ENCODE results near the gene CYP26B1. TPM values are rescaled to one million over a fixed set of nuclear protein-coding genes. Genes with fewer than 3 reads are reported as not detected.

CYP26B1 gene
- total and polyA plus RNA-seq, 2 donors (not counting 3 experiments of a cell fraction or from before 2014, with no cell fraction given): 0.30 to 1.1 TPM

- CTCF ChIA-PET: interaction anchor here (1.1 kb wide), 1 partner anchor 22 kb away, joined by 3 read pairs; no protein-coding TSS in a partner anchor
Measured at GRCh38 chr2:72172478-72172877, 24.8 kb upstream of the CYP26B1 start.

More at GRCh38 chr2:72172478-72172877, 24.8 kb upstream of the CYP26B1 start:
- FAIRE-seq (no peak), DNase-seq (ENCODE audit: low read depth, low spot score) (no peak)
- Histone ChIP-seq H3K4me2 (ENCODE audit: insufficient read depth, low read length) (no peak overlapping the region), H2AFZ (ENCODE audit: low read depth, low read length) (no peak overlapping the region), H3K9me1 (replicated peaks; ENCODE audit: control insufficient read depth, extremely low read depth, insufficient read depth, low read length) (no peaks in the 10 kb centered on the region), H3K36me3 (ENCODE audit: control insufficient read depth in 2 of 2, extremely low read depth in 1 of 2, insufficient read depth in 2 of 2, low read length in 2 of 2) (no peaks in the 10 kb centered on the region), H3K27ac (ENCODE audit: insufficient read depth, low read depth, low read length) (no peak overlapping the region), H3K9ac (replicated peaks; ENCODE audit: extremely low read depth, insufficient read depth, low read length) (no peak overlapping the region), H3K4me1 (ENCODE audit: control insufficient read depth, extremely low read depth, insufficient read depth, low read length) (peaks cover 10% of the 10 kb centered on the region), H3K27me3 (ENCODE audit: control insufficient read depth in 2 of 2, insufficient read depth in 2 of 2, low read length in 2 of 2) (no peaks in the 10 kb centered on the region), H3K79me2 (ENCODE audit: control insufficient read depth, insufficient read depth, low read length) (no peaks in the 10 kb centered on the region), H3K4me3 (replicated peaks in 1 of 3; ENCODE audit: insufficient read depth in 1 of 3, low read depth in 1 of 3, low read length in 3 of 3) (no peak overlapping the region), H3K9me3 (replicated peaks; ENCODE audit: control insufficient read depth, insufficient read depth, low read length) (no peaks in the 10 kb centered on the region), H4K20me1 (replicated peaks; ENCODE audit: control insufficient read depth, extremely low read depth, insufficient read depth, low read length) (no peaks in the 10 kb centered on the region)
- no TSS peak for BruUV-seq (replicated peaks)
- dilution Hi-C loops (cut with MboI; ENCODE audit: extremely low pct_ligation_motif_present, low sequenced_read_pairs): no loop called here
- intact Hi-C loops (cut with micrococcal nuclease): no loop called here
- POLR2A ChIA-PET: no interaction called here
- TF ChIP-seq FOS (IDR thresholded peaks at IDR 0.05; ENCODE audit: borderline replicate concordance, insufficient read depth, low read length) (no peak), MAX (IDR thresholded peaks at IDR 0.05; ENCODE audit: insufficient read depth, insufficient read length) (no peak), EZH2 (IDR thresholded peaks at IDR 0.05; ENCODE audit: borderline replicate concordance, low read depth, low read length, severe bottlenecking) (no peak), POLR2A (IDR thresholded peaks at IDR 0.05; ENCODE audit: low read depth, low read length) (no peak), MYC (IDR thresholded peaks at IDR 0.05; ENCODE audit: low read depth, low read length) (no peak), CTCF (IDR thresholded peaks at IDR 0.05; ENCODE audit: extremely low read depth in 1 of 2, insufficient read depth in 1 of 2, low read depth in 1 of 2, low read length in 2 of 2) (no peak), JUN (IDR thresholded peaks at IDR 0.05; ENCODE audit: borderline replicate concordance, insufficient read depth, insufficient read length, low read depth) (no peak), GATA2 (IDR thresholded peaks at IDR 0.05; ENCODE audit: insufficient read depth, insufficient read length, low read depth, low read length) (no peak)
